ENCODE data around the gene OPA3. TPM values are rescaled to one million over a fixed set of nuclear protein-coding genes. Genes with fewer than 3 reads are reported as not detected.
A peak's percentile ranks its signal among the peaks of the same experiment; 100 is the strongest.

Gene OPA3
- total and polyA plus RNA-seq, 10 donors: 2.8 to 18.4 (median 16.0) TPM

DNA sequence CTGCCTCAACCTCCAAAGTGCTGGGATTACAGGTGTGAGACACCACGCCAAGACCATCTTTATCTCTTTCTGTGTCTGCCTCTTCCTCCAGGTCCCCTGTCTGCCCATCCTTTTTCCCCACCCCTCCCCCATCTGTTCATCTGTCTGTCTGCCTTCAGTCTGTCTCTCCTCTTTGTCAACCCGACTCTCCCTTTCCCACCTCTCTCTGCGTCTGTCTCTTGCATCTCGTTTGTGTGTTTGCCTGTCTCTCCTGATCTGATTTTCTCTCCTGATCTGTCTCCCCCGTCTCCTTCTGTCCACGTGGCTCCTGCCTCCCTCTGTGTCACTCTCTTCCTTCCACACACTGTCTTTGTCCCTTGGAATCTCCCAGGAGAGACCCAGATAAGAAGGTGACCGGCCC is 67.4 kb downstream of the OPA3 start:
- peaks cover 0 to 93% (median 55%) of the 10 kb centered on the region in 6 donors for H3K36me3 ChIP-seq
- no peaks in the 10 kb centered on the region for H3K9me3 ChIP-seq
- no peak overlapping the region for H3K4me3 ChIP-seq
- intact Hi-C loops (cut with DNase I; ENCODE audit: low total_unique reads): no loop called here
- no peak for TF ChIP-seq POLR2AphosphoS5 (IDR thresholded peaks at IDR 0.05)
- TF ChIP-seq, protein P1, sequence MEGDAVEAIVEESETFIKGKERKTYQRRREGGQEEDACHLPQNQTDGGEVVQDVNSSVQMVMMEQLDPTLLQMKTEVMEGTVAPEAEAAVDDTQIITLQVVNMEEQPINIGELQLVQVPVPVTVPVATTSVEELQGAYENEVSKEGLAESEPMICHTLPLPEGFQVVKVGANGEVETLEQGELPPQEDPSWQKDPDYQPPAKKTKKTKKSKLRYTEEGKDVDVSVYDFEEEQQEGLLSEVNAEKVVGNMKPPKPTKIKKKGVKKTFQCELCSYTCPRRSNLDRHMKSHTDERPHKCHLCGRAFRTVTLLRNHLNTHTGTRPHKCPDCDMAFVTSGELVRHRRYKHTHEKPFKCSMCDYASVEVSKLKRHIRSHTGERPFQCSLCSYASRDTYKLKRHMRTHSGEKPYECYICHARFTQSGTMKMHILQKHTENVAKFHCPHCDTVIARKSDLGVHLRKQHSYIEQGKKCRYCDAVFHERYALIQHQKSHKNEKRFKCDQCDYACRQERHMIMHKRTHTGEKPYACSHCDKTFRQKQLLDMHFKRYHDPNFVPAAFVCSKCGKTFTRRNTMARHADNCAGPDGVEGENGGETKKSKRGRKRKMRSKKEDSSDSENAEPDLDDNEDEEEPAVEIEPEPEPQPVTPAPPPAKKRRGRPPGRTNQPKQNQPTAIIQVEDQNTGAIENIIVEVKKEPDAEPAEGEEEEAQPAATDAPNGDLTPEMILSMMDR (IDR thresholded peaks at IDR 0.05 in 8 of 11, conservative IDR thresholded peaks at IDR 0.05 in 3 of 11): no peak
- peaks cover 32 to 86% (median 50%) of the 10 kb centered on the region in 6 donors for H3K4me1 ChIP-seq
- 72 to 82% (median 77%) methylated on average over 7 of the region's 7 CpGs for WGBS, 5 donors
- no peaks in the 10 kb centered on the region for H3K27me3 ChIP-seq (replicated peaks in 1 of 7)
- no peak for DNase-seq
- peak overlapping the region in 2 of 8 donors; percentile 97 to 100 for H3K27ac ChIP-seq

DNA sequence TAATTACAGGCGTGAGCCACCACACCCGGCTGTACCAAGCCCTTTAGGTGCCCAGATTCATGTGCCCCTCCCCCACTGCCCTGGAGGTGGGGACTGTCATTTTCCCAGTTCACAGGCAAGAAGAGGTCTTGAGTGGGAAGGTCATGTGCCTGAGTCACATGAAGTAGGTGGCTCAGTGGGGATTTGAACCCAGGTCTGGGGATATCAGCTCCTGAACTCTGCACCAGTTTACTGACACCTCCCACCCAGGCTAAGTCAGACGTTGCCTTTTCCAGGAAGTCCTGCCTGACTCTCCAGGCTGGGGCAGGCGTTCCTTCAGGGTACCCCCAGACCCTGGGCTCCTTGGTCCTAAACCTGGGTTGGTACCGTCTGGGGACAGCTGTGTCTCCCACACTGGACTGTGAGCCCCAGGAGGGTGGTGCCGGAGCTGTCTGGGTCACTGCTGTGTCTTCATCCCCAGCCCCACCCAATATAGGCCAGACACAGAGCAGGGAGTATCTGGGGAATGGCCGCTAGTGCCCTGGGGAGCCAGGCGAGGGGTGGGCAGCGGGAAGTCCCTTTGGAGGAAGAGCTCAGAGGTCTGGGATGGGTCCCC is 68.7 kb downstream of the OPA3 start:
- H3K36me3 ChIP-seq: peaks cover 0 to 91% (median 42%) of the 10 kb centered on the region in 6 donors
- H3K27me3 ChIP-seq (replicated peaks in 1 of 7): no peaks in the 10 kb centered on the region
- H3K4me3 ChIP-seq: peak overlapping the region in 4 of 8 donors; percentile 4 to 99 (median 25)
- no peak for DNase-seq
- peaks cover 41 to 86% (median 62%) of the 10 kb centered on the region in 6 donors for H3K4me1 ChIP-seq
- TF ChIP-seq POLR2AphosphoS5 (IDR thresholded peaks at IDR 0.05) (peak in 2 of 3 donors; percentile 25 to 58), POLR2A (IDR thresholded peaks at IDR 0.05) (no peak)
- TF ChIP-seq, protein P1 (IDR thresholded peaks at IDR 0.05 in 8 of 11, conservative IDR thresholded peaks at IDR 0.05 in 3 of 11): peak in 1 of 11 experiments; percentile 5
- H3K27ac ChIP-seq: peak overlapping the region; percentile 58 to 100 (median 88)
- WGBS, 5 donors: 37 to 70% (median 42%) methylated on average over 8 to 9 of the region's 9 CpGs
- intact Hi-C loops (cut with DNase I; ENCODE audit: low total_unique reads): no loop called here
- no peaks in the 10 kb centered on the region for H3K9me3 ChIP-seq

DNA sequence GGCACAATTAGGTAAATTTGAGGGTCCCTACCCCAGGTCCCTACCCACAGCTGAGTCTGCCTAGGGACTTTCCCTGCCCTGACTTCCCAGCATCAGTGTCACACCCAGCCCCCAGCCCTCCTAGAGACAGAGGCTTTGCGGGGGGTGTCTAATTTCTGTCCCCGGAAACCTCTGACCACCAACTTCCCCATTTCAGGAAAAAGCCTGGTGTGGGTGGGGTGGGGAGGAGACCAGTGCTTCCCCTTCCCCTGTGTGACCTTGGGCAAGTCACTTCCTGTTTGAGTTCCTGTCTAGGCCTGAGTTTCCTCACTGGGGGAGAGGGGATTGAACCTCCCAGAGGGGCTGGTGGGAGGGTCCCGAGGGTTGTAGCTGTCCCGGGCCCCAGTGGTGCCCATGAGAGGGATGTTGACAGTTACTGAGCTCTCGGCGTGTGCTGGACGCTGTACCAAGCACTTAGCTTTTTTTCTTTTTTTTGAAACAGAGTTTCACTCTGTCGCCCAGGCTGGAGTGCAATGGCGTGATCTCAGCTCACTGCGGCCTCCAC is 69.4 kb downstream of the OPA3 start:
- H3K4me1 ChIP-seq: peaks cover 47 to 86% (median 67%) of the 10 kb centered on the region in 6 donors
- no peaks in the 10 kb centered on the region for H3K9me3 ChIP-seq
- H3K4me3 ChIP-seq: peak overlapping the region in 4 of 8 donors; percentile 7 to 99 (median 25)
- peak overlapping the region; percentile 58 to 100 (median 88) for H3K27ac ChIP-seq
- no peaks in the 10 kb centered on the region for H3K27me3 ChIP-seq (replicated peaks in 1 of 7)
- intact Hi-C loops (cut with DNase I; ENCODE audit: low total_unique reads): no loop called here
- peak; percentile 90 for DNase-seq
- peaks cover 0 to 91% (median 34%) of the 10 kb centered on the region in 6 donors for H3K36me3 ChIP-seq
- 16 to 30% (median 23%) methylated on average over 10 of the region's 10 CpGs for WGBS, 5 donors
- TF ChIP-seq POLR2AphosphoS5 (IDR thresholded peaks at IDR 0.05) (peak; percentile 5 to 85 (median 69)), POLR2A (IDR thresholded peaks at IDR 0.05) (no peak)
- TF ChIP-seq, protein P1 (IDR thresholded peaks at IDR 0.05 in 8 of 11, conservative IDR thresholded peaks at IDR 0.05 in 3 of 11): peak in 1 of 11 experiments; percentile 14

DNA sequence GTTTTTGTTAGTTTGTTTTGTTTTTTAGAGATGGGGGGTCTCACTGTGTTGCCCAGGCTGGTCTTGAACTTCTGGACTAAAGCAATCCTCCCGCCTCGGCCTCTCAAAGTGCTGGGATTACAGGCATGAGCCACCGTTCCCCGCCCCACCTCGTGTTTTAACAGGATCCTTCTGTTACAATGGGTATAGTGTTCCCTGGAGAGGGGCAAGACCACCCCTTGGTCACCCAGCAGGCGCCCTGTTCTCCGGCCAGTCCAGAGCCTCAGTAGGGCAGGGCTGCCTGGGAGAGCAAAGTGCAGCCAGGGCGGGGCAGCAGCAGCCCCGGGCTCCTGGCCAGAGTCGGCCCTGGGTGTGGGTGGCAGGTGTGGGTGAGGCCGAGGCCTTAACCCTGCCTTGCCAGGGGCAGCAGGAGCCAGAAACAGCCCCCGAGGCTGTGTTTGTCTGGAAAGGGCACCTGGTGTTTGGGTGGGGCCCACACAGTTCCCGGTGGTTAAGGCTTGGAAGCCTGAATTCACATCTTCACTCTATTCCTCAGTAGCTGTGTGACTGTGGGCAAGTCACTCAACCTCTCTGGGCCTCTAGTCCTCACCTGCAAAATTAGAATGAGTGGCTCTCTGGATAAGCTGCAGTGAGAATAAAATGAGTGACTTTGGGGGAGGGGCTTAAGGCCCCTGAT is 70.1 kb downstream of the OPA3 start:
- TF ChIP-seq POLR2AphosphoS5 (IDR thresholded peaks at IDR 0.05) (peak in 2 of 3 donors; percentile 8 to 70), POLR2A (IDR thresholded peaks at IDR 0.05) (no peak)
- TF ChIP-seq, protein P1 (IDR thresholded peaks at IDR 0.05 in 8 of 11, conservative IDR thresholded peaks at IDR 0.05 in 3 of 11): no peak
- H3K4me1 ChIP-seq: peaks cover 54 to 90% (median 73%) of the 10 kb centered on the region in 6 donors
- peaks cover 0 to 86% (median 29%) of the 10 kb centered on the region in 6 donors for H3K36me3 ChIP-seq
- WGBS, 5 donors: 50 to 59% (median 54%) methylated on average over 6 to 13 of the region's 13 CpGs
- H3K27ac ChIP-seq: peak overlapping the region; percentile 58 to 100 (median 88)
- no peak for DNase-seq
- H3K27me3 ChIP-seq (replicated peaks in 1 of 7): no peaks in the 10 kb centered on the region
- no peaks in the 10 kb centered on the region for H3K9me3 ChIP-seq
- H3K4me3 ChIP-seq: peak overlapping the region in 5 of 8 donors; percentile 7 to 99 (median 23)
- intact Hi-C loops (cut with DNase I; ENCODE audit: low total_unique reads): no loop called here

Data from spleen (tissue), 11 donors.